GM23338 (cell line): Measurements from ENCODE around the gene ZNF443. TPM values are rescaled to one million over a fixed set of nuclear protein-coding genes. Genes with fewer than 3 reads are reported as not detected.

Experiments
- ATAC-seq: fragments of 200-7000 bp; cut with Tn5 transposase; 3 replicates; pipeline ENCODE4 v1.9.1; 2020
- DNase-seq: peaks from one replicate; pipeline ENCODE4 v3.0.0-alpha.2; 2015; ENCODE audit warnings: low spot score
- H2AFZ ChIP-seq: fragments of 200-600 bp; sonication (generic); 2 replicates; pipeline ENCODE4 v1.8.0; 2016; ENCODE audit warnings: antibody characterized with exemption, mild to moderate bottlenecking, moderate library complexity
- H3F3A ChIP-seq: fragments of 200-600 bp; sonication (generic); replicated peaks from 2 replicates; pipeline ENCODE4 v1.8.0; 2017; ENCODE audit warnings: antibody characterized with exemption, mixed run types, low read depth
- H3K27ac ChIP-seq: fragments of 200-600 bp; sonication (generic); 2 replicates; pipeline ENCODE4 v1.6.1; 2016; ENCODE audit warnings: low read depth
- H3K27me3 ChIP-seq: fragments of 200-600 bp; sonication (generic); 2 replicates; pipeline ENCODE4 v1.8.0; 2016; ENCODE audit warnings: mild to moderate bottlenecking, mixed run types, moderate library complexity; ENCODE audit not compliant: insufficient read depth
- H3K36me3 ChIP-seq: fragments of 200-600 bp; sonication (generic); 2 replicates; pipeline ENCODE4 v1.8.0; 2016; ENCODE audit warnings: mild to moderate bottlenecking; ENCODE audit not compliant: insufficient read depth
- H3K4me1 ChIP-seq: fragments of 200-600 bp; sonication (generic); 2 replicates; pipeline ENCODE4 v1.8.0; 2016; ENCODE audit warnings: mild to moderate bottlenecking, moderate library complexity; ENCODE audit not compliant: insufficient read depth
- H3K4me2 ChIP-seq: fragments of 200-600 bp; sonication (generic); 2 replicates; pipeline ENCODE4 v1.7.1; 2017; ENCODE audit warnings: mixed run types
- H3K4me3 ChIP-seq: fragments of 200-600 bp; sonication (generic); 2 replicates; pipeline ENCODE4 v1.6.1; 2016; ENCODE audit warnings: mixed run types
- H3K79me2 ChIP-seq: fragments of 200-600 bp; sonication (generic); replicated peaks from 2 replicates; pipeline ENCODE4 v1.8.0; 2017; ENCODE audit warnings: mild to moderate bottlenecking; ENCODE audit not compliant: insufficient read depth
- H3K9me2 ChIP-seq: fragments of 200-600 bp; sonication (generic); 2 replicates; pipeline ENCODE4 v1.8.0; 2017; ENCODE audit not compliant: insufficient read depth
- H4K20me1 ChIP-seq: fragments of 200-600 bp; sonication (generic); replicated peaks from 2 replicates; pipeline ENCODE4 v1.8.0; 2017; ENCODE audit warnings: mild to moderate bottlenecking; ENCODE audit not compliant: insufficient read depth
- H3K27ac Mint-ChIP-seq: 2 replicates; pipeline ENCODE4 v1.8.0; 2020; ENCODE audit warnings: inconsistent platforms, mild to moderate bottlenecking, moderate library complexity, mixed read lengths
- H3K27me3 Mint-ChIP-seq: 3 replicates; pipeline ENCODE4 v1.8.0; 2022; ENCODE audit warnings: low read depth, mild to moderate bottlenecking, moderate library complexity, mixed read lengths, inconsistent platforms; ENCODE audit not compliant: insufficient read depth, poor library complexity
- H3K36me3 Mint-ChIP-seq: 3 replicates; pipeline ENCODE4 v1.8.0; 2021; ENCODE audit warnings: low read depth, mild to moderate bottlenecking, inconsistent platforms, moderate library complexity, mixed read lengths
- H3K4me1 Mint-ChIP-seq: 3 replicates; pipeline ENCODE4 v1.8.0; 2020; ENCODE audit warnings: mild to moderate bottlenecking, inconsistent platforms, mixed read lengths
- H3K4me3 Mint-ChIP-seq: 3 replicates; pipeline ENCODE4 v1.8.0; 2021; ENCODE audit warnings: moderate library complexity, mild to moderate bottlenecking, inconsistent platforms, mixed read lengths
- H3K9me3 Mint-ChIP-seq: 3 replicates; pipeline ENCODE4 v1.8.0; 2020; ENCODE audit warnings: moderate library complexity, mild to moderate bottlenecking, inconsistent platforms, mixed read lengths
- CREB1 ChIP-seq: fragments of 250-450 bp; sonication (Bioruptor Pico); IDR thresholded peaks from 2 replicates; pipeline ENCODE4 v1.5.0; 2020; ENCODE audit warnings: low read depth, mild to moderate bottlenecking, moderate library complexity
- EZH2 ChIP-seq: fragments of 200-600 bp; sonication (generic); IDR thresholded peaks from one replicate; pipeline ENCODE4 v1.8.0; 2017; ENCODE audit warnings: antibody characterized with exemption, mild to moderate bottlenecking, low read depth; ENCODE audit not compliant: unreplicated experiment
- EZH2phosphoT487 ChIP-seq: fragments of 200-600 bp; sonication (generic); IDR thresholded peaks from one replicate; pipeline ENCODE4 v1.8.1; 2018; ENCODE audit warnings: antibody characterized with exemption; ENCODE audit not compliant: unreplicated experiment
- JUNB ChIP-seq: IDR thresholded peaks from one replicate; pipeline ENCODE4 v1.6.1; 2016; ENCODE audit warnings: antibody characterized with exemption; ENCODE audit not compliant: unreplicated experiment
- NANOG ChIP-seq: IDR thresholded peaks from 2 replicates; pipeline ENCODE4 v1.6.1; 2016; ENCODE audit warnings: antibody characterized with exemption, borderline replicate concordance
- ZNF114 ChIP-seq: fragments of 250-450 bp; sonication (Bioruptor Pico); IDR thresholded peaks from 2 replicates; pipeline ENCODE4 v1.5.0; 2020; ENCODE audit warnings: mild to moderate bottlenecking, moderate library complexity
- ZNF331 ChIP-seq: fragments of 250-450 bp; sonication (Bioruptor Pico); IDR thresholded peaks from 2 replicates; pipeline ENCODE4 v1.5.0; 2020; ENCODE audit warnings: low read depth, mild to moderate bottlenecking, moderate library complexity
- polyA plus RNA-seq: library from polyadenylated mRNA; unstranded; fragments of >200 nt; fragmentation: Nextera tagmentation; extraction: Ambion mirVana; gene quantifications from 2 replicates; pipeline ENCODE4 v1.2.1, GENCODE V29; 2016
- total RNA-seq: library from RNA; depleted of rRNA; stranded (reverse); fragments of >200 nt; shearing (Covaris generic); gene quantifications from 2 replicates; pipeline ENCODE4 v1.2.3, GENCODE V29; 2014
- TF ChIP-seq, protein P1 (sequence below), 2 experiments: fragments of 200-600 bp in 1 of 2; sonication (generic) in 1 of 2; conservative IDR thresholded peaks; 2 replicates each; pipeline versions ENCODE4 v1.5.1 to v1.6.1; 2016 to 2017; ENCODE audit warnings: antibody characterized with exemption in 2 of 2, low read depth in 2 of 2, mild to moderate bottlenecking in 2 of 2, moderate library complexity in 1 of 2
- TF ChIP-seq, protein P2 (sequence below): IDR thresholded peaks from one replicate; pipeline ENCODE4 v1.6.1; 2018; ENCODE audit warnings: antibody characterized with exemption; ENCODE audit not compliant: unreplicated experiment
- TF ChIP-seq, protein P3 (sequence below): IDR thresholded peaks from 2 replicates; pipeline ENCODE4 v1.6.1; 2016; ENCODE audit warnings: antibody characterized with exemption

The ZNF443 gene
- total and polyA plus RNA-seq, 2 experiments from 2014 or later: 5.4 to 10.0 TPM

GRCh38 chr19:12425888-12426274, 14.9 kb downstream of the ZNF443 start:
- DNase-seq (no peak), ATAC-seq (no peak)
- Histone ChIP-seq H3K27ac (no peak overlapping the region), H2AFZ (no peak overlapping the region), H3K9me2 (no peaks in the 10 kb centered on the region; the same call in 1 of the 2 replicates), H3F3A (no peaks in the 10 kb centered on the region), H3K4me2 (no peak overlapping the region), H3K4me1 (no peaks in the 10 kb centered on the region), H3K27me3 (no peaks in the 10 kb centered on the region), H4K20me1 (no peaks in the 10 kb centered on the region; the same call in 1 of the 2 replicates), H3K4me3 (no peak overlapping the region), H3K36me3 (peaks cover 14% of the 10 kb centered on the region), H3K79me2 (no peaks in the 10 kb centered on the region)
- H3K9me3 Mint-ChIP-seq: peaks cover 84% of the 10 kb centered on the region
- peaks cover 89% of the 10 kb centered on the region for H3K36me3 Mint-ChIP-seq
- H3K27ac Mint-ChIP-seq: no peak overlapping the region
- H3K4me1 Mint-ChIP-seq: no peaks in the 10 kb centered on the region
- TF ChIP-seq, protein P1, sequence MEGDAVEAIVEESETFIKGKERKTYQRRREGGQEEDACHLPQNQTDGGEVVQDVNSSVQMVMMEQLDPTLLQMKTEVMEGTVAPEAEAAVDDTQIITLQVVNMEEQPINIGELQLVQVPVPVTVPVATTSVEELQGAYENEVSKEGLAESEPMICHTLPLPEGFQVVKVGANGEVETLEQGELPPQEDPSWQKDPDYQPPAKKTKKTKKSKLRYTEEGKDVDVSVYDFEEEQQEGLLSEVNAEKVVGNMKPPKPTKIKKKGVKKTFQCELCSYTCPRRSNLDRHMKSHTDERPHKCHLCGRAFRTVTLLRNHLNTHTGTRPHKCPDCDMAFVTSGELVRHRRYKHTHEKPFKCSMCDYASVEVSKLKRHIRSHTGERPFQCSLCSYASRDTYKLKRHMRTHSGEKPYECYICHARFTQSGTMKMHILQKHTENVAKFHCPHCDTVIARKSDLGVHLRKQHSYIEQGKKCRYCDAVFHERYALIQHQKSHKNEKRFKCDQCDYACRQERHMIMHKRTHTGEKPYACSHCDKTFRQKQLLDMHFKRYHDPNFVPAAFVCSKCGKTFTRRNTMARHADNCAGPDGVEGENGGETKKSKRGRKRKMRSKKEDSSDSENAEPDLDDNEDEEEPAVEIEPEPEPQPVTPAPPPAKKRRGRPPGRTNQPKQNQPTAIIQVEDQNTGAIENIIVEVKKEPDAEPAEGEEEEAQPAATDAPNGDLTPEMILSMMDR (conservative IDR thresholded peaks at IDR 0.05; ENCODE audit: low read depth in 2 of 2): no peak
- TF ChIP-seq ZNF331: no peak
- TF ChIP-seq, protein P2, sequence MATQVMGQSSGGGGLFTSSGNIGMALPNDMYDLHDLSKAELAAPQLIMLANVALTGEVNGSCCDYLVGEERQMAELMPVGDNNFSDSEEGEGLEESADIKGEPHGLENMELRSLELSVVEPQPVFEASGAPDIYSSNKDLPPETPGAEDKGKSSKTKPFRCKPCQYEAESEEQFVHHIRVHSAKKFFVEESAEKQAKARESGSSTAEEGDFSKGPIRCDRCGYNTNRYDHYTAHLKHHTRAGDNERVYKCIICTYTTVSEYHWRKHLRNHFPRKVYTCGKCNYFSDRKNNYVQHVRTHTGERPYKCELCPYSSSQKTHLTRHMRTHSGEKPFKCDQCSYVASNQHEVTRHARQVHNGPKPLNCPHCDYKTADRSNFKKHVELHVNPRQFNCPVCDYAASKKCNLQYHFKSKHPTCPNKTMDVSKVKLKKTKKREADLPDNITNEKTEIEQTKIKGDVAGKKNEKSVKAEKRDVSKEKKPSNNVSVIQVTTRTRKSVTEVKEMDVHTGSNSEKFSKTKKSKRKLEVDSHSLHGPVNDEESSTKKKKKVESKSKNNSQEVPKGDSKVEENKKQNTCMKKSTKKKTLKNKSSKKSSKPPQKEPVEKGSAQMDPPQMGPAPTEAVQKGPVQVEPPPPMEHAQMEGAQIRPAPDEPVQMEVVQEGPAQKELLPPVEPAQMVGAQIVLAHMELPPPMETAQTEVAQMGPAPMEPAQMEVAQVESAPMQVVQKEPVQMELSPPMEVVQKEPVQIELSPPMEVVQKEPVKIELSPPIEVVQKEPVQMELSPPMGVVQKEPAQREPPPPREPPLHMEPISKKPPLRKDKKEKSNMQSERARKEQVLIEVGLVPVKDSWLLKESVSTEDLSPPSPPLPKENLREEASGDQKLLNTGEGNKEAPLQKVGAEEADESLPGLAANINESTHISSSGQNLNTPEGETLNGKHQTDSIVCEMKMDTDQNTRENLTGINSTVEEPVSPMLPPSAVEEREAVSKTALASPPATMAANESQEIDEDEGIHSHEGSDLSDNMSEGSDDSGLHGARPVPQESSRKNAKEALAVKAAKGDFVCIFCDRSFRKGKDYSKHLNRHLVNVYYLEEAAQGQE: no peak
- TF ChIP-seq ZNF114 (CRISPR knock-in tag): no peak
- TF ChIP-seq, protein P3, sequence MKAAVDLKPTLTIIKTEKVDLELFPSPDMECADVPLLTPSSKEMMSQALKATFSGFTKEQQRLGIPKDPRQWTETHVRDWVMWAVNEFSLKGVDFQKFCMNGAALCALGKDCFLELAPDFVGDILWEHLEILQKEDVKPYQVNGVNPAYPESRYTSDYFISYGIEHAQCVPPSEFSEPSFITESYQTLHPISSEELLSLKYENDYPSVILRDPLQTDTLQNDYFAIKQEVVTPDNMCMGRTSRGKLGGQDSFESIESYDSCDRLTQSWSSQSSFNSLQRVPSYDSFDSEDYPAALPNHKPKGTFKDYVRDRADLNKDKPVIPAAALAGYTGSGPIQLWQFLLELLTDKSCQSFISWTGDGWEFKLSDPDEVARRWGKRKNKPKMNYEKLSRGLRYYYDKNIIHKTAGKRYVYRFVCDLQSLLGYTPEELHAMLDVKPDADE: no peak
- no peak for TF ChIP-seq EZH2
- TF ChIP-seq CREB1 (CRISPR knock-in tag): no peak
- no peak for TF ChIP-seq NANOG
- no peak for TF ChIP-seq JUNB
- TF ChIP-seq EZH2phosphoT487: no peak
- peaks cover 3% of the 10 kb centered on the region for H3K27me3 Mint-ChIP-seq
- H3K4me3 Mint-ChIP-seq: no peak overlapping the region
